ENCODE results near the gene NOTCH1.

The NOTCH1 gene

GRCh38 chr9:136546697-136547501 is 1.1 kb upstream of the NOTCH1 start:
- Histone ChIP-seq H3K9me3 (ENCODE audit: insufficient read depth, low read length, severe bottlenecking) (no peaks in the 10 kb centered on the region), H3K79me2 (ENCODE audit: insufficient read depth, low read length) (peaks cover 83% of the 10 kb centered on the region), H2AFZ (ENCODE audit: low read depth, low read length) (peak overlapping the region; percentile 33; the same call in 1 of the 2 replicates), H3K4me3 (ENCODE audit: low read depth in 1 of 2, low read length in 2 of 2) (peak overlapping the region; percentile 36 to 63; a peak in 3 of 4 replicates), H3K27me3 (ENCODE audit: insufficient read depth, low read length, poor library complexity) (no peaks in the 10 kb centered on the region), H4K20me1 (ENCODE audit: insufficient read depth, low read length) (peaks cover 33% of the 10 kb centered on the region), H3K4me1 (ENCODE audit: insufficient read depth, low read length) (peaks cover 81% of the 10 kb centered on the region), H3K27ac (ENCODE audit: low read length) (peak overlapping the region; percentile 100), H3K4me2 (ENCODE audit: insufficient read depth, low read length) (peak overlapping the region; percentile 74), H3K9ac (ENCODE audit: low read depth, low read length) (peak overlapping the region; percentile 99), H3K36me3 (ENCODE audit: insufficient read depth, low read length) (peaks cover 32% of the 10 kb centered on the region)
- TF ChIP-seq CTCF (IDR thresholded peaks at IDR 0.05; ENCODE audit: borderline replicate concordance, extremely low read depth, low read length, poor library complexity, severe bottlenecking), result peak; percentile 34
- no peak for TF ChIP-seq EZH2 (IDR thresholded peaks at IDR 0.05; ENCODE audit: borderline replicate concordance, low read depth, low read length, severe bottlenecking)
- DNase-seq (peak; percentile 78), ATAC-seq (ENCODE audit: insufficient read depth, low read depth) (peak; percentile 39)

- Histone ChIP-seq H3K27me3 (ENCODE audit: insufficient read depth, low read length, poor library complexity) (no peaks in the 10 kb centered on the region), H3K4me3 (ENCODE audit: low read depth in 1 of 2, low read length in 2 of 2) (peak overlapping the region; percentile 88 to 100; a peak in 3 of 4 replicates), H3K9me3 (ENCODE audit: insufficient read depth, low read length, severe bottlenecking) (no peaks in the 10 kb centered on the region), H4K20me1 (ENCODE audit: insufficient read depth, low read length) (peaks cover 46% of the 10 kb centered on the region), H3K79me2 (ENCODE audit: insufficient read depth, low read length) (peaks cover 95% of the 10 kb centered on the region), H3K4me1 (ENCODE audit: insufficient read depth, low read length) (peaks cover 81% of the 10 kb centered on the region), H3K36me3 (ENCODE audit: insufficient read depth, low read length) (peaks cover 45% of the 10 kb centered on the region), H2AFZ (ENCODE audit: low read depth, low read length) (no peak overlapping the region), H3K4me2 (ENCODE audit: insufficient read depth, low read length) (peak overlapping the region; percentile 96), H3K27ac (ENCODE audit: low read length) (peak overlapping the region; percentile 88), H3K9ac (ENCODE audit: low read depth, low read length) (peak overlapping the region; percentile 96)
- TF ChIP-seq CTCF (IDR thresholded peaks at IDR 0.05; ENCODE audit: borderline replicate concordance, extremely low read depth, low read length, poor library complexity, severe bottlenecking) (no peak), EZH2 (IDR thresholded peaks at IDR 0.05; ENCODE audit: borderline replicate concordance, low read depth, low read length, severe bottlenecking) (no peak)
- ATAC-seq (ENCODE audit: insufficient read depth, low read depth) (no peak), DNase-seq (no peak)
Measured at GRCh38 chr9:136545692-136545964, 220 bp downstream of the NOTCH1 start.

GRCh38 chr9:136544964-136545691 is 720 bp downstream of the NOTCH1 start:
- DNase-seq (peak; percentile 48), ATAC-seq (ENCODE audit: insufficient read depth, low read depth) (no peak)
- no peaks in the 10 kb centered on the region for H3K9me3 ChIP-seq (ENCODE audit: insufficient read depth, low read length, severe bottlenecking)
- no peak for TF ChIP-seq CTCF (IDR thresholded peaks at IDR 0.05; ENCODE audit: borderline replicate concordance, extremely low read depth, low read length, poor library complexity, severe bottlenecking)
- no peak for TF ChIP-seq EZH2 (IDR thresholded peaks at IDR 0.05; ENCODE audit: borderline replicate concordance, low read depth, low read length, severe bottlenecking)
- H3K4me3 ChIP-seq (ENCODE audit: low read depth in 1 of 2, low read length in 2 of 2), result peak overlapping the region; percentile 88 to 100
- H3K9ac ChIP-seq (ENCODE audit: low read depth, low read length), result peak overlapping the region; percentile 96
- H3K36me3 ChIP-seq (ENCODE audit: insufficient read depth, low read length), result peaks cover 50% of the 10 kb centered on the region
- peaks cover 95% of the 10 kb centered on the region for H3K79me2 ChIP-seq (ENCODE audit: insufficient read depth, low read length)
- H3K4me2 ChIP-seq (ENCODE audit: insufficient read depth, low read length), result peak overlapping the region; percentile 96
- H3K27ac ChIP-seq (ENCODE audit: low read length), result peak overlapping the region; percentile 88
- no peaks in the 10 kb centered on the region for H3K27me3 ChIP-seq (ENCODE audit: insufficient read depth, low read length, poor library complexity)
- H4K20me1 ChIP-seq (ENCODE audit: insufficient read depth, low read length), result peaks cover 51% of the 10 kb centered on the region
- H3K4me1 ChIP-seq (ENCODE audit: insufficient read depth, low read length), result peaks cover 81% of the 10 kb centered on the region
- H2AFZ ChIP-seq (ENCODE audit: low read depth, low read length), result no peak overlapping the region; the same call in 1 of the 2 replicates

All from DND-41 (cell line).